ENCODE results near the gene SLC28A2. TPM values are rescaled to one million over a fixed set of nuclear protein-coding genes. Genes with fewer than 3 reads are reported as not detected.
"Not testable (repeated sequence)": the region's sequence is repeated elsewhere in the genome, so short reads cannot be mapped to it uniquely, and the experiment has no call there.

Gene SLC28A2
- total and polyA plus RNA-seq, 2 of the 13 experiments (the other 11 are each of a cell fraction or from before 2014, with no cell fraction given) = 0.01 to 0.11 TPM

- TF ChIP-seq, protein P1, sequence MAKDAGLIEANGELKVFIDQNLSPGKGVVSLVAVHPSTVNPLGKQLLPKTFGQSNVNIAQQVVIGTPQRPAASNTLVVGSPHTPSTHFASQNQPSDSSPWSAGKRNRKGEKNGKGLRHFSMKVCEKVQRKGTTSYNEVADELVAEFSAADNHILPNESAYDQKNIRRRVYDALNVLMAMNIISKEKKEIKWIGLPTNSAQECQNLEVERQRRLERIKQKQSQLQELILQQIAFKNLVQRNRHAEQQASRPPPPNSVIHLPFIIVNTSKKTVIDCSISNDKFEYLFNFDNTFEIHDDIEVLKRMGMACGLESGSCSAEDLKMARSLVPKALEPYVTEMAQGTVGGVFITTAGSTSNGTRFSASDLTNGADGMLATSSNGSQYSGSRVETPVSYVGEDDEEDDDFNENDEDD (CRISPR knock-in tag; IDR thresholded peaks at IDR 0.05; ENCODE audit: borderline replicate concordance) = peak; percentile 21; the same call in 1 of the 2 replicates
- TF ChIP-seq YEATS2 (CRISPR knock-in tag; IDR thresholded peaks at IDR 0.05; ENCODE audit: borderline replicate concordance) (peak; percentile 46; the same call in 1 of the 2 replicates), ZNF430 (CRISPR knock-in tag; IDR thresholded peaks at IDR 0.05) (0 out of 2 replicates have a peak, but pooled peaks have one; percentile 36), ELF3 (CRISPR knock-in tag; IDR thresholded peaks at IDR 0.05) (peak; percentile 96), ZNF512B (CRISPR knock-in tag; IDR thresholded peaks at IDR 0.05; ENCODE audit: borderline replicate concordance) (0 out of 2 replicates have a peak, but pooled peaks have one; percentile 24), EHMT2 (IDR thresholded peaks at IDR 0.05; ENCODE audit: borderline replicate concordance, low read depth, low read length) (peak; percentile 53; the same call in 1 of the 2 replicates), TBX2 (CRISPR knock-in tag; IDR thresholded peaks at IDR 0.05; ENCODE audit: borderline replicate concordance) (peak; percentile 57; the same call in 1 of the 2 replicates), KAT8 (CRISPR knock-in tag; IDR thresholded peaks at IDR 0.05) (0 out of 2 replicates have a peak, but pooled peaks have one; percentile 55), MLX (CRISPR knock-in tag; IDR thresholded peaks at IDR 0.05) (peak; percentile 55; the same call in 1 of the 2 replicates), HDAC1 (CRISPR knock-in tag; IDR thresholded peaks at IDR 0.05) (peak; percentile 77), GATAD2A (CRISPR knock-in tag; IDR thresholded peaks at IDR 0.05) (peak; percentile 85), MED1 (CRISPR knock-in tag; IDR thresholded peaks at IDR 0.05) (peak; percentile 93), GFI1 (CRISPR knock-in tag; IDR thresholded peaks at IDR 0.05; ENCODE audit: borderline replicate concordance) (peak; percentile 95)
- TF ChIP-seq, protein P2, sequence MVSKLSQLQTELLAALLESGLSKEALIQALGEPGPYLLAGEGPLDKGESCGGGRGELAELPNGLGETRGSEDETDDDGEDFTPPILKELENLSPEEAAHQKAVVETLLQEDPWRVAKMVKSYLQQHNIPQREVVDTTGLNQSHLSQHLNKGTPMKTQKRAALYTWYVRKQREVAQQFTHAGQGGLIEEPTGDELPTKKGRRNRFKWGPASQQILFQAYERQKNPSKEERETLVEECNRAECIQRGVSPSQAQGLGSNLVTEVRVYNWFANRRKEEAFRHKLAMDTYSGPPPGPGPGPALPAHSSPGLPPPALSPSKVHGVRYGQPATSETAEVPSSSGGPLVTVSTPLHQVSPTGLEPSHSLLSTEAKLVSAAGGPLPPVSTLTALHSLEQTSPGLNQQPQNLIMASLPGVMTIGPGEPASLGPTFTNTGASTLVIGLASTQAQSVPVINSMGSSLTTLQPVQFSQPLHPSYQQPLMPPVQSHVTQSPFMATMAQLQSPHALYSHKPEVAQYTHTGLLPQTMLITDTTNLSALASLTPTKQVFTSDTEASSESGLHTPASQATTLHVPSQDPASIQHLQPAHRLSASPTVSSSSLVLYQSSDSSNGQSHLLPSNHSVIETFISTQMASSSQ (IDR thresholded peaks at IDR 0.05; ENCODE audit: low read depth) = not testable (repeated sequence)
- TF ChIP-seq, protein P2 (CRISPR knock-in tag; IDR thresholded peaks at IDR 0.05; ENCODE audit: borderline replicate concordance) = peak; percentile 55; the same call in 1 of the 2 replicates
These were observed 46.9 kb downstream of the SLC28A2 start (continued) for GRCh38 chr15:45298964-45299378.
